Left lung (tissue), 10 donors: ENCODE results near the gene KISS1. TPM values are rescaled to one million over a fixed set of nuclear protein-coding genes. Genes with fewer than 3 reads are reported as not detected.

Source experiments
- ATAC-seq: fragments of 200-7000 bp; cut with Tn5 transposase; one replicate; pipeline ENCODE4 v1.9.1; 2020; ENCODE audit warnings: moderate library complexity
- DNase-seq, 4 donors: peaks; one replicate each; pipeline ENCODE4 v3.0.0-alpha.2; 2013 to 2020
- H3K27ac ChIP-seq, 2 donors: fragments of 200-600 bp; sonication (generic) in 1 of 2; one replicate each; pipeline versions ENCODE4 v1.5.0 to v1.8.0; 2020 to 2021
- H3K27me3 ChIP-seq, 2 donors: fragments of 200-600 bp; sonication (generic) in 1 of 2; one replicate each; pipeline versions ENCODE4 v1.5.0 to v1.8.0; 2020 to 2021
- H3K36me3 ChIP-seq, 2 donors: fragments of 200-600 bp; sonication (generic) in 1 of 2; one replicate each; pipeline versions ENCODE4 v1.5.0 to v1.8.0; 2020 to 2021
- H3K4me1 ChIP-seq, 2 donors: fragments of 200-600 bp; one replicate each; pipeline ENCODE4 v1.8.0; 2021
- H3K4me3 ChIP-seq, 2 donors: fragments of 200-600 bp; sonication (generic) in 1 of 2; one replicate each; pipeline versions ENCODE4 v1.5.0 to v1.8.0; 2020 to 2021; ENCODE audit warnings: mild to moderate bottlenecking in 1 of 2
- H3K9me3 ChIP-seq, 2 donors: fragments of 200-600 bp; sonication (generic) in 1 of 2; one replicate each; pipeline versions ENCODE4 v1.5.0 to v1.8.0; 2020 to 2021
- CTCF ChIP-seq, 2 donors: fragments of 200-600 bp; sonication (generic) in 1 of 2; IDR thresholded peaks; one replicate each; pipeline versions ENCODE4 v1.5.0 to v1.8.0; 2021; ENCODE audit warnings: antibody characterized with exemption in 2 of 2
- intact Hi-C, 2 donors: fragments of 100-400 bp; cut with DNase I; formaldehyde crosslinking; loops; one replicate each; pipeline versions ENCODE4 v1.11.2 to v1.14.2; 2022
- polyA plus RNA-seq, 6 donors: library from polyadenylated mRNA; unstranded; fragments of 120-200 nt; gene quantifications; one replicate each; pipeline ENCODE4 v1.2.1, GENCODE V29; 2013; ENCODE audit not compliant: insufficient read length in 6 of 6
- total RNA-seq, 2 donors: library from RNA; stranded (reverse); fragmentation: NEBNext Ultra II Directional; extraction: Animal tissue kit (Norgen Biotek cat#: 25700); gene quantifications; one replicate each; pipeline ENCODE4 v1.2.1, GENCODE V29; 2021
- donor health status: DM: no; HTN: yes; CAD: no.
- donor health status: DM: no; HTN: no; CAD: no.

KISS1 gene
- total and polyA plus RNA-seq, 8 donors, result 0.38 to 2.3 (median 0.92) TPM; not detected in 4

GRCh38 chr1:204232526-204232925 is 36.2 kb upstream of the KISS1 start:
- intact Hi-C loops, result no loop called here
- no peaks in the 10 kb centered on the region for H3K9me3 ChIP-seq
- no peak overlapping the region for H3K27ac ChIP-seq
- no peak for TF ChIP-seq CTCF (IDR thresholded peaks at IDR 0.05)
- H3K4me1 ChIP-seq, result no peaks in the 10 kb centered on the region
- ATAC-seq, result no peak
- no peaks in the 10 kb centered on the region for H3K36me3 ChIP-seq
- no peak overlapping the region for H3K4me3 ChIP-seq
- no peaks in the 10 kb centered on the region for H3K27me3 ChIP-seq
- no peak for DNase-seq

DNA sequence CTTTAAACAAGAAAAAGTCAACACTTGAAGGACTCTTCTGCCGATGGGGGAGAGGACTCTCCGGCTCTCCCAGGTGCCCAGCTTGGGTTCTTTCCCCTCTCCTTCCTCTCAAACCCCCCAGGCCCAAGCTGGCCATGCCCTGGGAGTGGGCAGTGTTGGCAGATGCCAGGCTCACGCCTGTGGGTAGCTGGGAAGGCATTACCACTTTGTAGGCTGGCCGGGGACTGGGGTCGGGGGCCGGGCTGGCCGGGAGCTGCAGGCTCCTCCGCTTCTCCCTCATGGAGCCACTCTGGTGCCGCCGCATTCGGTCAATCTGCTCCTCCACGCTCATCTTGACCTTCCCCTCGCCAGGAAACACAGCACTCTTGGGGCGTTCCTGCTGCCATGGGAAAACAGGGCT is 33.9 kb upstream of the KISS1 start:
- Histone ChIP-seq H3K9me3 (no peaks in the 10 kb centered on the region), H3K27me3 (no peaks in the 10 kb centered on the region), H3K27ac (no peak overlapping the region), H3K4me1 (no peaks in the 10 kb centered on the region), H3K36me3 (no peaks in the 10 kb centered on the region), H3K4me3 (no peak overlapping the region)
- TF ChIP-seq CTCF (IDR thresholded peaks at IDR 0.05), result no peak
- DNase-seq (no peak), ATAC-seq (no peak)
- intact Hi-C loops, result no loop called here

DNA sequence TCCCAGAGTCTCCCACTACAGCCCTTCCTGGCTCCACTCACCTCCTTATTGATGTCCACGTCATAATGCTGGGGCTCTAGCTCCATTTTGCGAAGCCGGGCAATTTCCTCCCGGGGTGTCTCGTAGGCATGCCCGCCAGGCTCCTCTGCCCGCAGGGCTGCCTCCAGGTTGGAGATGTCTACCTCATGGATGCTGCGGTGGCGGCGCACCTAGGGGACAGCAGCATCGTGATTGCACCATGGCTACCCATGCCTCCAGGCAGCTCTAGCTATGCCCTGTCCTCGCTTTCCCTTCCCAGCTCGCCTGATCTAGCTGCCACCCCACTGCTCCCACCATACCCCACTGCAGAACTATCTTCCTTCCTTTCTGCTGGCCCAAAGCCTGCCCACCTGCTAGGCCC is 32.6 kb upstream of the KISS1 start:
- no peak overlapping the region for H3K27ac ChIP-seq
- intact Hi-C loops, result no loop called here
- H3K4me3 ChIP-seq, result no peak overlapping the region
- no peaks in the 10 kb centered on the region for H3K36me3 ChIP-seq
- TF ChIP-seq CTCF (IDR thresholded peaks at IDR 0.05), result no peak
- ATAC-seq, result no peak
- no peaks in the 10 kb centered on the region for H3K27me3 ChIP-seq
- no peaks in the 10 kb centered on the region for H3K9me3 ChIP-seq
- DNase-seq, result no peak
- no peaks in the 10 kb centered on the region for H3K4me1 ChIP-seq

DNA sequence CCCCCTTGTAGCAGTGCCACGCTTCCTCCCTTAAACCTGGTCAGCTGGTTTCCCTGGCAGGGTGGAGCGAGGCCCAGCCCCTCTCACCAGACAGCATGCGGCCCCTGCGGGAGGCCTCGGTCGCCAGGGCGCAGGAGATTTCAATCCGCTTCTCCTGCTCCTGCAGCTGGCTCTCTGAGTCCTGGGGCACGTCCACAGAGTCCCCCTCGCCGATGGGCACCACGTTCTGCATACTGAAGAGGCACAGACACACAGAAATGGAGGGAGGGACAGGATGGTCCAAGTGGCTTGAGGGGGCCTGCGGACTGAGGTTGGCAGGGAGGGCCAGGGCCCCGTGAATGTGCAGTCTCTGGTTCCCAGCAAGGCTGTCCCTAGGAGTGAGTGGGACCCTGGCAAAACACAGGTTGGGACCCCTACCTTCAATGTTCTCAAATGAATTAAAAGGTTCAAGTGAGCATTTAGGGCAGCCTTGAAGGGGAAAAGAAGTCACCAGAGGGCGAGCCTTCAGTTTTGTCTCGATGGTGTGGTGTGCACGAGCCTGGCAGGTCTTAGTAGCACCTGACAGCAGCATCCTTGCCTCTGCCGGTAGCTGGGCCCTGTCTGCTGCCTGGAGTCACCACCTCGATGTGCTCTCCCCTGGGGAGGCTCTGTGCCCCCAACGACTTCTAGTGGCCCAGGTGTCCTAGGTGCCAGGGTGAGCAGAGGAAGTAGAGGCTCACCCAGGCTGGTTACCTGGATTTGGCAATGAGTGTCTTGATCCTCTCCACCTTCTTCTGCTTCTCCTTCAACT is 31.9 kb upstream of the KISS1 start:
- H3K4me3 ChIP-seq, result no peak overlapping the region
- no peak for ATAC-seq
- DNase-seq, result peak in 1 of 4 donors; percentile 68
- no peak overlapping the region for H3K27ac ChIP-seq
- H3K9me3 ChIP-seq, result no peaks in the 10 kb centered on the region
- TF ChIP-seq CTCF (IDR thresholded peaks at IDR 0.05), result no peak
- no peaks in the 10 kb centered on the region for H3K4me1 ChIP-seq
- intact Hi-C loops, result no loop called here
- H3K36me3 ChIP-seq, result no peaks in the 10 kb centered on the region
- H3K27me3 ChIP-seq, result no peaks in the 10 kb centered on the region

- H3K27me3 ChIP-seq, result no peaks in the 10 kb centered on the region
- H3K4me3 ChIP-seq, result no peak overlapping the region
- ATAC-seq (no peak), DNase-seq (no peak)
- no peaks in the 10 kb centered on the region for H3K4me1 ChIP-seq
- TF ChIP-seq CTCF (IDR thresholded peaks at IDR 0.05), result no peak
- no peaks in the 10 kb centered on the region for H3K36me3 ChIP-seq
- H3K27ac ChIP-seq, result no peak overlapping the region
- H3K9me3 ChIP-seq, result no peaks in the 10 kb centered on the region
- intact Hi-C loops, result no loop called here
Observed at GRCh38 chr1:204227351-204227750, 31.1 kb upstream of the KISS1 start.
